ENCODE measurements around the gene EHD1. TPM values are rescaled to one million over a fixed set of nuclear protein-coding genes. Genes with fewer than 3 reads are reported as not detected.

Gene EHD1
- total RNA-seq, 2 experiments from 2014 or later = 101 to 153 TPM

- H4K20me1 ChIP-seq (ENCODE audit: insufficient read depth, low read length) = peaks cover 23% of the 10 kb centered on the region; the same call in 1 of the 2 replicates
- intact Hi-C loops (cut with micrococcal nuclease; ENCODE audit: unreplicated experiment) = no loop called here
- H3K4me1 ChIP-seq (ENCODE audit: insufficient read depth, low read length, poor library complexity, severe bottlenecking) = peaks cover 67% of the 10 kb centered on the region
- H3K36me3 ChIP-seq (ENCODE audit: insufficient read depth, low read length) = peaks cover 19% of the 10 kb centered on the region
- peak overlapping the region; percentile 97 for H3K4me2 ChIP-seq (ENCODE audit: low read length)
- H3K79me2 ChIP-seq (ENCODE audit: insufficient read depth, low read depth, low read length) = peaks cover 39% of the 10 kb centered on the region
- H3K27ac ChIP-seq (ENCODE audit: low read depth, low read length, poor library complexity, severe bottlenecking) = peak overlapping the region; percentile 80
- CTCF ChIA-PET (ENCODE audit: unreplicated experiment) = no interaction called here
- no peak for DNase-seq (ENCODE audit: low spot score)
- BruUV-seq (replicated peaks) = no TSS peak
- H2AFZ ChIP-seq (ENCODE audit: low read length) = peak overlapping the region; percentile 7; the same call in 1 of the 2 replicates
- TF ChIP-seq EZH2phosphoT487 (IDR thresholded peaks at IDR 0.05; ENCODE audit: borderline replicate concordance, low read depth, low read length) (no peak), CTCF (conservative IDR thresholded peaks at IDR 0.05; ENCODE audit: low read length) (no peak)
- POLR2A ChIA-PET = interaction anchor here (0.6 to 8.8 kb wide), 5 partner anchors 18 to 62 kb away, joined by 3 to 115 read pairs (median 7); no protein-coding TSS in a partner anchor
- H3K4me3 ChIP-seq (ENCODE audit: low read depth, low read length, poor library complexity, severe bottlenecking) = peak overlapping the region; percentile 89
- no peaks in the 10 kb centered on the region for H3K9me2 ChIP-seq (ENCODE audit: insufficient read depth, low read length)
- no peaks in the 10 kb centered on the region for H3K9me3 ChIP-seq (ENCODE audit: low read length)
These were observed 2.0 kb upstream of the EHD1 start for GRCh38 chr11:64880240-64881001.

- peaks cover 76% of the 10 kb centered on the region for H3K4me1 ChIP-seq (ENCODE audit: insufficient read depth, low read length, poor library complexity, severe bottlenecking)
- no TSS peak for BruUV-seq (replicated peaks)
- CTCF ChIA-PET (ENCODE audit: unreplicated experiment) = no interaction called here
These were observed 951 bp upstream of the EHD1 start for GRCh38 chr11:64879244-64879900.

More at GRCh38 chr11:64879244-64879900, 951 bp upstream of the EHD1 start:
- intact Hi-C loops (cut with micrococcal nuclease; ENCODE audit: unreplicated experiment) = loop anchor here (5.0 kb wide), 1 partner anchor 137 kb away; the partner anchor contains the start of gene RASGRP2
- Histone ChIP-seq H3K9me2 (ENCODE audit: insufficient read depth, low read length) (no peaks in the 10 kb centered on the region), H3K4me3 (ENCODE audit: low read depth, low read length, poor library complexity, severe bottlenecking) (peak overlapping the region; percentile 89), H3K4me2 (ENCODE audit: low read length) (peak overlapping the region; percentile 97), H3K79me2 (ENCODE audit: insufficient read depth, low read depth, low read length) (peaks cover 50% of the 10 kb centered on the region), H3K27ac (ENCODE audit: low read depth, low read length, poor library complexity, severe bottlenecking) (peak overlapping the region; percentile 80), H3K36me3 (ENCODE audit: insufficient read depth, low read length) (peaks cover 27% of the 10 kb centered on the region), H4K20me1 (ENCODE audit: insufficient read depth, low read length) (peaks cover 30% of the 10 kb centered on the region; the same call in 1 of the 2 replicates), H3K9me3 (ENCODE audit: low read length) (no peaks in the 10 kb centered on the region), H2AFZ (ENCODE audit: low read length) (no peak overlapping the region)
- no peak for DNase-seq (ENCODE audit: low spot score)
- POLR2A ChIA-PET = interaction anchor here (1.3 to 8.8 kb wide), 2 partner anchors 10 to 17 kb away, joined by 4 to 115 read pairs; no protein-coding TSS in a partner anchor
- no peak for TF ChIP-seq EZH2phosphoT487 (IDR thresholded peaks at IDR 0.05; ENCODE audit: borderline replicate concordance, low read depth, low read length)
- no peak for TF ChIP-seq CTCF (conservative IDR thresholded peaks at IDR 0.05; ENCODE audit: low read length)

Measured in OCI-LY7 (cell line).